Measurements from ENCODE around the gene RNH1.

The RNH1 gene

GRCh38 chr11:469026-469683, 37.9 kb downstream of the RNH1 start:
- peak overlapping the region in 2 of 7 experiments; percentile 0 to 14 for H3K4me3 ChIP-seq
- peak overlapping the region in 17 of 21 experiments; percentile 6 to 85 (median 70) for H3K27ac ChIP-seq

GRCh38 chr11:468493-468892, 38.5 kb downstream of the RNH1 start:
- no peak overlapping the region for H3K4me3 ChIP-seq
- H3K27ac ChIP-seq = peak overlapping the region in 5 of 21 experiments; percentile 6 to 78 (median 30)

DNA sequence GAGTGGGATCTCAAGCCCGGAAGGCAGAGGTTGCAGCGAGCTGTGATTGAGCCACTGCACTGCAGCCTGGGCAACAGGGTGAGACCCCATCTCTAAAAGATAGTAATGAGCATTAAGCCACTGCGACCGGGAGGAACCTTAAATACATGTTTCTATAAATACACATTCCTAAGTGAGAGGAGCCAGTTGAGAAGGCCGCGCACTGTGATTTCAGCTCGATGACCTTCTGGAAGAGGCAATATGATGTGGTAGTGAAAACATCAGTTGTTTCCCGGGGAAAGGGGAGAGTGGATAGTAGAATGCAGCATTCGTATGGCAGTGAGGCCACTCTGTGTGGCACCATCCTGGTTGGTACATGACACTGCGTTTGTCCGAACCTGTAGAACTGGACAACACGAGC, 39.0 kb downstream of the RNH1 start:
- Histone ChIP-seq H3K27ac (peak overlapping the region in 2 of 21 experiments; percentile 31 to 78), H3K4me3 (no peak overlapping the region)

- no peak overlapping the region for H3K27ac ChIP-seq
These were observed 41.0 kb downstream of the RNH1 start for GRCh38 chr11:465896-466530.

DNA sequence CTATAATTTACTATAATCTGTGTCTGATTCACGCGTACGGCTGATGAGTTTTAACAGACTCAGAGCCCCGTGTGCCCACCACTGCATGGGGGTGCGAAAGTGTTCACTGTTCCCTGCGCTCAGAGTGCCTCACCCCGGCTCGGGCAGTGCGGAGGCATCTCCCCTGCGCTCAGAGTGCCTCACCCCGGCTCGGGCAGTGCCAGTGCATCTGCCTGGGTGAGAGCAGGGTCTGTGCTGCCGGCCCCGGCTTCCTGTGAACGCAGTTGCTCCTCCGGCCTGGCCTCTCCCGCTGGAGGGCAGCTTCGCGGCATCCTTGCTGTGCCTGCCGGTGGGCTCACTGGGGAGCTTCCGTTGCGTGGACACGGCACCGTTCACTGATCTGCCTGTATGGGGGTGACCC, 42.7 kb downstream of the RNH1 start:
- no peak overlapping the region for H3K4me3 ChIP-seq
- no peak overlapping the region for H3K27ac ChIP-seq

More at GRCh38 chr11:465896-466530, 41.0 kb downstream of the RNH1 start:
- no peak overlapping the region for H3K4me3 ChIP-seq

DNA sequence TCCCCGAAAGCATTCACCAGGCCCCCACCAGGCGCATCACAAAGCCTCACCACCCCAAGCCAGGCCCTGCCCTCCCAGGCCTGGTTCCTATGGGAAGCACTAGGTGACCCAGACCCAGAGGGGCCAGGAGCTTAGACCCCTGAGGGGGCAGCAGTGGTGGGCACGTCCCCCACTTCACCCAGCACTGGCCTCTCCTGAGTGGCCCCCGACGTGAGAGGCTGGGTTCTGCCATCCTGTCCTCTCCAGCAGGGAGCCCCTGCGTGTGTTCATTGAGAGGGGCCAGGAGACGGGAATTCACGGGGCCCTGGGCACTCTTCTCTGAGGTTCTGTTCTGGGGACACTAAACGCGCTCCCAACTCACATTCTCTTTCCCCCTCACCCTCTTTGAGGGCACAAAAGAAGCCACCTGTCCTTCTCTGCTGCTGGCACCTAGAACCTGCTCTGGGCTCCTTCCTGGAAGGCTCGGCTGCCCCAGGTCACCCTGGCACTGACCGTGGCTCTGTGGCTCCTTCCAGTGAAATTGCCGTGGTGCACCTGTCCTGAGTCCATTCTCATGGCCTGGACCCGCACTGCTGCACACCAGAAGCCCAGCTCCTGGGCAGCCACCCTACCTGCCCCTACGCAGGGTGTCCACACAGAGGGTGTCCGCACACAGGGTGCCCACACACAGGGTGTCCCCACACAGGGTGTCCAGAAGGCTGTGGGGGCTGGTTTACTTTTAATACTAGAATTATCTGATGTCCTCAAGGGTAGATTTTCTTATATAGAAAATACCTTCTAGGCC, 44.7 kb downstream of the RNH1 start:
- H3K4me3 ChIP-seq = no peak overlapping the region
- H3K27ac ChIP-seq = peak overlapping the region in 2 of 21 experiments; percentile 58 to 74

DNA sequence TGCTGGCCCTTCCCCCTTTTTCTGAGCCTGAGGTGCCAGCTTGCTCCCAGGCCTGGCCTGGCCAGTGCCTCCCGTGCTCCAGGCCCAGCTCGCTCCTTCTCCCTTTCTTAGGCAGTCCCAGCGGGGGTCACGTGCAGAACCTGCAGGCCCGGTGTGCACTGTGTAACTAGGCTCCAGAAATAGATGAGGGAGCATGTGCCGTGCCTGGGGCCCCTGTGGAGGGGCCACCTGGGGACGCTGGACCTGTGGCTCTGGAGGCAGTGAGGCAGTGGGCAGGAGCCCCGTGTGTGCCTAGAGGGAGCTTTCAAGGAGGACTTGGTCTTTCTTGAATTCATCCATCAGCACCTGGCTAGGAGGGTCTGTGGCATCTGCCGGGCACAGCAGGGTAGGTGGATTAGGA, 45.4 kb downstream of the RNH1 start:
- H3K27ac ChIP-seq = peak overlapping the region in 7 of 21 experiments; percentile 35 to 74 (median 68)
- no peak overlapping the region for H3K4me3 ChIP-seq

DNA sequence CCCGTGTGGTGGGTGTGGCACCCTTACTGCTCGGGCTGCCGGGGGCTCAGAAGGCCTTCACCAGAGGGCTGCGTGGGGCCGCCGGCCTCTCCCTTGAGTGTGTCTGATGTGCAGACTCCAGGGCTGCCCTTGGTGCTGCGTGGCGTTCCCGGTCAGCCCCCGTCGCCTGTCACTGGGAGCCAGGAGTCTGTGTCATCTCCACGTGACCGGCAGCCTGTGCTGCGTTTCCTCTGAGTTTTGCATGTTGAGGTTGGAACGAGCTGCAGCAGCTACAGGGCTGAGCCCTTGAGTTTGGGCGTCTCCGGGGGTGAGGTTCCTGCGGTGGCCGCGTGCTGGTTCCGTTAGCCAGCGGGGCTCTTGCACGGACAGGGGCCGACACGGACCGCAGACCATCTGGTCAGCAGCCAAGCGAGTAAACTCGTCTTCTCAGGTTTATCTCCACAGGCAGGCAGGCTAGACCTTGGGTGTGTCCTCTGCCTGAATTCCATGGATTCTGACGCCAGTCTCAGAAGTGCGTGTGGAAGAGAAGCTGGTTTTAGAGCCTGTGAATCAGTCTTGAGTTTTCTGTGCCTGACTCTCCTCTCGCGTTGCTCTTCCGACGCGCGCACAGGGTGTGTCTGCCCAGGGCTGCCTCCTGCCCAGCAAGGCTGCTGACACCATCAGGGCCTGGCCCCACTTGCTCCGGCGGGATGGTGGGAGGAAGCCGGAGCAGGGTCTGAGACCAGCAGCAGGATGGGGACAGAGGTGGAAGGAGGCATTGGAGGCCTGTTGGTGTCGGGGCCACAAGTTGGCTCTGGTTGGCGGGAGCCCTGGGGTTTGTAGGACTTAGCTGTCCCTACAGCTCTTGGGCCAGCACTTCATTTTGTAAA, 46.5 kb downstream of the RNH1 start:
- Histone ChIP-seq H3K4me3 (no peak overlapping the region), H3K27ac (peak overlapping the region in 13 of 21 experiments; percentile 22 to 77 (median 58))

DNA sequence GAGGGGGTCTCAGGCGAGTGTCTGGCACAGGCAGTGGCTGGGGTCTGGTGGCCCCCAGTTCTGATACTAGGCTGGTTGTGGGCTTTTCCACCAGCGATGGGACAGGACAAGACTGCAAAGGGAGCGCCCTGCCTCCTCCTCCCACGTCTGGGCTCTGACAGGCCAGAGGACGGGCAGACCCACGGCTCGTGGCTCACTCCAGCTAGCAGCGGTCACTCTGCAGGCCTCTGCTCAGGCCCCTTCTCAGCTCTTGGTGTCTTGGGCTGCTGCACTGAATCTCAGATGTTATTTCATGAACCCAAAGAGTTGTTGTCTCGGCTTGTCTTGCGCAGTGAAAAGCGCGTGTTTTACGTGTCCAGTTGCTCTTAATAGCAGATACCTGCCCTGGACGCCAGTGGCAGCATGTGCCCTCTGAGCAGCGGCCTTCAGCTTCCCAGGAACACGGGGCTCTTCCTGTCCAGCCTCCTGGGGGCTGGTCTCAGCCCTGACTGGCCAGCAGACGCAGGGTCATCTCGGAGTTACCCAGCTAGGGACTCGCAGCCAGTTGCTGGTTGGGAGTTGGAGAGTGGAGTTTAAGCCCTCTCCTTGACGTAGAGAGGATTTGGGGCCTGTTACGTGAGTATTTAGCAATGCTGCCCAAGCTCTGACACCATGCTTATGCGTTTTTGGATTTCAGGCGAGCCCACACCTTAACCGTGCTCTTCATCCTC, 47.4 kb downstream of the RNH1 start:
- Histone ChIP-seq H3K27ac (peak overlapping the region in 9 of 21 experiments; percentile 27 to 77 (median 68)), H3K4me3 (no peak overlapping the region)

- Histone ChIP-seq H3K4me3 (no peak overlapping the region), H3K27ac (peak overlapping the region in 5 of 21 experiments; percentile 1 to 60 (median 50))
These were observed 49.8 kb downstream of the RNH1 start for GRCh38 chr11:457111-457760.

DNA sequence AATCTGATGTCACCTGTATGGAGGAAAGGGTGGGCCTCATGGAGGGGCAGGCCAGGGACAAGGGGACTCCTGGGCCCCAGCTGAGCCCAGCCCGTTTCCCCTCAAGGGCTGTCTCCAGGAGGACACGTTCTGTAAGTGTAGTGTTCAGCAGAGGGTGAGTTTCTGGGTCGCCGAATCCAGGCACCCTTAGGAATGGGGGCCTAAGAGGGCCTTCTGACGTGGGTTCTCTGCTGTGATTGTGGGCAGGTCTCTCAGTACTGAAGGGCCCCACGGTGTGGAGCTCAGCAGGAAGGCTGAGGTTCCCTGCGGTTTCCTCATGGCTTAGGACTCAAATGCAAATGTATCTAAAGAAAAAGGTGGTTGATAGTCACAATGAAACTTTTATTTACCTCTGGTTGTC, 50.5 kb downstream of the RNH1 start:
- Histone ChIP-seq H3K4me3 (no peak overlapping the region), H3K27ac (peak overlapping the region in 6 of 21 experiments; percentile 1 to 62 (median 48))

DNA sequence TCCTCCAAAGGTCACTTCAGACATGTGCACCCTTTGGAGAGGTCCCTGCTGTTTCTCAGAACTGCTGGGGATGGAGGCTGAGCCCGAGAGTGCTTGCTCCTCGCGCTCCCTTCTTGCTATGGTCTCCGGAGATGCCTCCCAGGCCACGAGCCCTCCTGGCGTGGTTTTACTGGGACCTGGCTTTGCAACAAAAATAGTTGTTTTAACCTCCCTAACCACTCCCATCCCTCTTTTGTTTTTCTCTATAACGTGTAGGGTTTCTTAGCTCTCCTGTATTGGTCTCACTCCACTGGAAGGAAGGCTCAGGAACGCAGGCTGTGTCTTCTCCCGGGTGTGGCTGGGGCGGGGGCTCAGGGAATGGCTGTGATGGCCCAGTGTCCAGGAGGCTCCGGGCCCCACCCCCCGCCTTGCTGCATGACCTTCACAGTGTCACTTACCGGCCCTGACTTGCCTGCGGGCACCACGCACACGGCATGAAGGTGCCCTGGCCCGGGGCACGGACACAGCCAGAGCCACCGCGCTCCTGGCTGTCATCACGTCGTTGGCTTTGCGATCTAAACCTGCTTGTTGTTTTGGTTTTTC, 51.4 kb downstream of the RNH1 start:
- H3K27ac ChIP-seq = peak overlapping the region in 1 of 21 experiments; percentile 25
- no peak overlapping the region for H3K4me3 ChIP-seq

DNA sequence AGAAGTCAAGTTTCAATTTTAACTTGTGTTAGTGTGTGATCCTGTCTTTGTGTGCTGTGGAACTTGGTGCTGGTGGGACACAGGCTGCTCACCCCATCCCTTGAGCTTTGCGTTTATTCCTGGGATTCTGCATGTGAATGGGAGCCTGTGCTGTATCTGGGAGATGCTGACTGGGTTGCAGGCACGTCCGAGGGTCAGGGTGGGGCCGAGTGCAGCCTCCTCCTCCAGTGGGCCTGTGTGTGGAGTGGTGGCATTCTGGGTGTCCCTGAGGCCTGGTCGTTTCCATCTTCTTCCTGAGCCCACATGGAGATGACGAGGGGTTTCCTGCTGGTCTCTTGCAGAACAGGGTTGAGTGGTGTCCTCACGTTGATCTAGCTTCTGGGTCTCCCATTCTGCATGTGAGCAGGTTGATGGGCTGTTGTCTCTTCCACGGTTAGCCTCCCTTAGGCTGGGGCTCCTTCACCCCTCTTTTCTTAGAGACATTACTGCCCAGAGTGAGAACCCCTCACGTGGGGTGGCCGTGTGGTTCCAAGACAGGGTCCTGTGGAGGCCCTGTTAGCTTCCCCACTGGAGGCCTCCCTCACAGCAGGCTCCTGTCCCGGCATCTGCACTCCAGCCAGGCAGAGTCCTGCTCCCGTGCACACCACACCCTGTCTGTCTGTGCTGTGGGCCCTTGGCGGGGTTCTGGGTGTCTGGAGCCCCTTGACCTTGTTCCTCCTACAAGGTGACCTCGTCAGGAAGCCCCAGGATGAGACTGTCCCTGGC, 52.1 kb downstream of the RNH1 start:
- Histone ChIP-seq H3K27ac (peak overlapping the region in 1 of 21 experiments; percentile 8), H3K4me3 (no peak overlapping the region)

GRCh38 chr11:454043-454442, 53.0 kb downstream of the RNH1 start:
- no peak overlapping the region for H3K27ac ChIP-seq
- no peak overlapping the region for H3K4me3 ChIP-seq

GRCh38 chr11:453564-453963, 53.5 kb downstream of the RNH1 start:
- no peak overlapping the region for H3K27ac ChIP-seq
- no peak overlapping the region for H3K4me3 ChIP-seq

DNA sequence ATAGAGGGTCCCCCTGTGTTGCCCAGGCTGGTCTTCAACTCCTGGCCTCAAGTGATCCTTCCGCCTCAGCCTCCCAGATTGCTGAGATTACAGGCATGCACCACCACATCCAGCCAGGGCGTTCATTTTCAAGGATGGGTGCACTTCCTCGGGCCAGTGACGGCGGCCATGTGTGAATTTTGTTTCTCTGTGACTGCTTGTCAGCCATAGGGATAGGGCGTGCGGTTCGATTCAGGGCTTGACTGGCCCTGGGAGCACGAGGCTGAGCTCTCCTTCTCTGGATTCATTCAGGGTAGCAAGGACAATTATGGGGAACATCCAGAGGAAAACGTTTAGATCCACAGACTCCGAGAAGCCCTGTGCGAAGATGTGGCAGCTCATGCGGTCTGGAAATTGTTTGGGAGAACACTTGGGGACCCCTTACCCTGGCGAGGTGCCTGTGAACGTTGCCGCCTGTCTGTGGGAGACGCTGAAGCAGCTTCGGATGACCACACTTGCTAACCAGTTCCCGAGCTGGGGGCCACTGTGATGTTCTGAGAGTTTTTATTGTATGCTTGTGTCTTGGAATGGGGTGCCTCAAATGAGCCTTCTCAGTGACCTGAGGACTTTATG, 54.0 kb downstream of the RNH1 start:
- H3K4me3 ChIP-seq = no peak overlapping the region
- H3K27ac ChIP-seq = no peak overlapping the region

DNA sequence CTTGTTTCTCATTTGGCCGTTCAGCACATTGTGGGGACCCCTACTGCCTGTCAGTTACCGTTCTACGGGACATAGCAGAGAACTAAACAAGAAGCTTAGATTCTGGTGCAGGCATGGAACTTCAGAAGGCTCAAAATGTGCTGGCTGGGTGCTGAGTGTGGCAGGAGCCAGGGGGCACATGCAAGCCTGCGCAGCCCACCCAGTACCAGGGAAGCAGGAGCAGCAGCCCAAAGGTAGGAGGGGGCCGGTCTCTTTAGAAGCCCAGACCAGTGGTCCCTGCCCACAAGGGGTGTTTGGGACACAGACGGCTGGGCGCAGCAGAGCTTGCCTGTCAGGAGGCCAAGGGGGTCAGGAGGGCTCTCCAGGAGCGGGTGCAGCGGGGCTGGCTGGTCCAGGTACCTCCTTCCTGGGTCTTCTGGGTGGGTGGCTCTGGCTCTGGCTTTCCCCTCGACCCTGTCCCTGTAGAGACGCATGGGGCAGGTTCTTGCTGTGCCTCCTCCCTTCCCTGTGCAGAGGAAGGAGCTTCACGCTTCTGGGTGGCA, 54.8 kb downstream of the RNH1 start:
- no peak overlapping the region for H3K27ac ChIP-seq
- H3K4me3 ChIP-seq = no peak overlapping the region

Data from skin epidermis (tissue), 12 donors.